Hepatic stellate cell (primary cell): ENCODE data around the gene ABCA3.

ENCODE experiments used
- DNase-seq: peaks from one replicate; pipeline ENCODE4 v3.0.0; 2011; ENCODE audit warnings: low spot score

The ABCA3 gene

GRCh38 chr16:2233872-2234812 is 106.4 kb downstream of the ABCA3 start:
- DNase-seq: no peak

DNA sequence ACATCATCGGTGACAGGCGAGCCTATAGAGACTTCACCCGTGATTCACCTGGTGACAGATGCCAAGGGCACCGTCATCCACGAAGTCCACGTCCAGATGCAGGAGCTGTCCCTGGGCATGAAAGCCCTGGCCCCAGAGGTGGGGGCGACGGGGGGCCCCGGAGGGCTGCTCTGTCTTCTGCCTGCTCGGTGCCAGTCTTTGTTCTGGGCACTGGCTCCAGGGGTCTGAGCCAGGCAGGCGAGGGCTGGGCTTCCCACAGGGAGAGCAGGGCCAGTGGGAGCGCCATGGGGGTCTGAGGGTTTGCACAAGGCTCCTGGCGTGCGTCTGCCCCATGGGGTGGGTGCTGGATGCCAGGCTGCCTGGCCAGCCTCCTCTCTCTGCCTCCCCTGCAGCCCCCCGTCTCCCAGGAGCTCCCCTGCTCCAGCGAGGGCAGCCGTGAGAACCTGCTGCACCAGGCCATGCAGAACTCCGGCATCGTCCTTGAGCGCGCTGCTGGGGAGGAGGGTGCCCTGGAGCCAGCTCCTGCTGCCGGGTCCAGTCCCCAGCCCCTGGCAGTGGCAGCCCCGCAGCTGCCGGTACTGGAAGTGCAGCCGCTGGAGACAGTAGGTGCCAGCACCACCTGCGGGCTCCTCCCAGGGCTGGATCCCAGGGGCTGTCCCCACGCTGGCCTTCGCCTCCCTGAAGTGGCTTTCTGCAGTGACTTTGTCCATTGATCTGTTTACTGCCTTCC is 107.3 kb downstream of the ABCA3 start:
- no peak for DNase-seq

DNA sequence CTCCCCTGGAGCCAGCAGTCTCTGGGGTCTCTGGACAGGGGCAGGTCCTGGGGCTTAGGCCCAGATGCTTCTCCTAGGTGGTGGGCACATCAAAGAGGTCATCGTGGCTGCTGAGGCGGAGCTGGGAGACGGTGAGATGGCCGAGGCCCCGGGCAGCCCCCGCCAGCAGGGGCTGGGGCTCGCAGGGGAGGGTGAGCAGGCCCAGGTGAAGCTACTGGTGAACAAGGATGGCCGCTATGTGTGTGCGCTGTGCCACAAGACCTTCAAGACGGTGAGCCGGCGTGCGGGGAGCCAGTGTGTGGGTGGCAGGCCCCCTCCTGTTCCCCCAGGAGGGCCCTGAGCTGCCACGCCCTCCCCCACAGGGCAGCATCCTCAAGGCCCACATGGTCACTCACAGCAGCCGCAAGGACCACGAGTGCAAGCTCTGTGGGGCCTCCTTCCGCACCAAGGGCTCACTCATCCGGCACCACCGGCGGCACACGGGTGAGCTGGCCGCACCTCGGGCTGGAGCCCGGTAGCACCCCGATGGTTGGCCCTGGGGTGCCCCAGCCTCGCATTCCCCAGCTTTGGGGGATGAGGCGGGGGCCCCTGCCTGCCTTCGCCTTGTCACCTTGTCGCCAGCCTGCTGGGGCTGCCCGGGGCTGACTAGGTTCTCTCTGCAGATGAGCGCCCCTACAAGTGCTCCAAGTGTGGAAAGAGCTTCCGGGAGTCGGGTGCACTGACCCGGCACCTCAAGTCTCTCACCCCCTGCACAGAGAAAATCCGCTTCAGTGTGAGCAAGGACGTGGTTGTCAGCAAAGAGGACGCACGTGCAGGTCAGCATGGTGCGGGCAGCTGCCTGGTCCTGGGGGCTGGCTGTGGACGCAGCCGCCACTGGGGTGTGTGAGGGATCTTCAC is 108.2 kb downstream of the ABCA3 start:
- no peak for DNase-seq

- DNase-seq: no peak
These were observed 109.3 kb downstream of the ABCA3 start for GRCh38 chr16:2231016-2231931.

DNA sequence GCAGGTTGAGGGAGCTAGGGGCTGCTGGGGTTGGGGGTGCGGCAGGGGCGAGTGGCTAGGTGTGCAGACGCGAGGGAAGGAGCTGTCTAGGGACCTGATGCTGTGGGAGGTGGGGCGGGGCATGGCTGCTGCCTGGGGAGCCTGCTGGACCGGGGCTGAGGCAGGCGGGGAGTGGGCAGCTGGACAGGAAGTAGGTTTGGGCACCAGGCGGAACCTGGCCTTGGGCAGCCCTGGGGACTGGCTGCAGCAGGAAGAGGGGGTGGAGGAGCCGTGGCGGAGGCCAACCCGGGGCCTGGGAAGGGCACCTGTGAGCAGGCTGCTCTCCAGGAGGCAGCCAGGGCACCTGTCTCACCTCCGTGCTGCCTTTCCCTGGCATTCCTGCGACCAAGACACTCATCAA is 110.2 kb downstream of the ABCA3 start:
- DNase-seq: no peak

DNA sequence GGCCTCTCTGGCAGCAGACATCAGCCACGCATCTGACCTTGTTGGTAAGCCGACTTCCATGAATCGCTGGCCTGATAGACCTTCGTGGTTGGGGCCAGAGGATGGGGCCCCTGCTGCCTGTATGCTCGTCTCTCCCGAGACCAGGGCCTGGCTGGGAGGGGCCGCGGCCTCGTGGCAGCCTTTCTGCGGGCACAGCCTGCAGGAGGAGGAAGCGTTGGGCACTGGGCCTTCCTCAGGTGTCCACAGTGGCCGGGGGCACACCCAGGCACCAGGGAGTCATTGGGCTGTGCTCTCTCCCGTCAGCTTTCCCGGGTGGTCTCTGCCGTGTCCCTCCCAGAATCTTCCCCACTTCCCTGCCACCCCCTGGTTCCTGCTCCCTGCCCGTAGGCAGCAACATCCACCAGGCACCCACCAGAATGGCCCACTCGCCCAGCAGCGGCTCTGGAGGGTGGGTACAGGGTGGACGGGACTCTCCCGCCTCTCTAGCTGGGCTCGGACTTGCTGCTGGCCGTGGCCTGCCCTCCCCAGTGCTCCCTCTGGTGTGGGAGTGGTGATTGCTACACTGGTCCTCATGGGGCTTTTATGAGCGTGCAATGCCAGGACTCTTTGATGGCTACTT is 110.8 kb downstream of the ABCA3 start:
- DNase-seq: no peak

- DNase-seq: no peak
These were observed 111.4 kb downstream of the ABCA3 start for GRCh38 chr16:2229091-2229490.

- DNase-seq: no peak
These were observed 112.2 kb downstream of the ABCA3 start for GRCh38 chr16:2228161-2228824.

GRCh38 chr16:2226918-2227317 is 113.6 kb downstream of the ABCA3 start:
- DNase-seq: no peak

DNA sequence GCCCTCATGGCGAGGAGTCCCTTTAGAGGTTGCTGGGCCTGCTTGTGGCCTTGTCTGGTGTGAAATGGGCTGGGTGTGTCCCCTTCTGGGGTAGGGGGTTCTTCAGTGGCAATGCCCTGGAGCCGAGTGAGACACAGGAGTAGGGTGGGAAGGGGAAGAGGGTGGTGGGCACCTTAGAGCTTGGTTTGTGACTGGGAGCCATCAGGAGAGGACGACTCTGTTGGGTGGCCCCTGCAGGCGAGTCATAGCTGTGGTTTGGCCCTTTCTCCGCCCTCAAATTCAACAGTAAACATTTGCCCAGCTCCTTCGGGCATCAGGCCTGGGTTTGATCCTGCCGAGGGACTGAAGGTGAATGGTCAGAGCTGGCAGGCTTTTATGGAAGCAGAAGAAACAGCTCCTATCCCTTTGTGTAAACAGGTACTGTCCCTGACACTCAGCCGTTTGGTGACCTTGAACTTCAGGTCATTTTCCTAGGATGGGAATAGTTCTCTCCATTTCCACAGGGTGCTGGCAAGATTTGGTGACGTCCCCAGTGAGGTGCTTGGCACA is 114.2 kb downstream of the ABCA3 start:
- no peak for DNase-seq
